GM10266 (cell line): ENCODE data around the gene NDUFB5.

Source experiments
- DNase-seq: peaks from one replicate; pipeline ENCODE4 v3.0.0; 2012; ENCODE audit errors: extremely low spot score
- TF ChIP-seq, protein P1 (sequence below): IDR thresholded peaks from 2 replicates; pipeline ENCODE4 v1.5.1; 2012; ENCODE audit warnings: mild to moderate bottlenecking, low read depth; ENCODE audit not compliant: control insufficient read depth, insufficient read depth; ENCODE audit errors: missing control alignments

Gene NDUFB5

DNA sequence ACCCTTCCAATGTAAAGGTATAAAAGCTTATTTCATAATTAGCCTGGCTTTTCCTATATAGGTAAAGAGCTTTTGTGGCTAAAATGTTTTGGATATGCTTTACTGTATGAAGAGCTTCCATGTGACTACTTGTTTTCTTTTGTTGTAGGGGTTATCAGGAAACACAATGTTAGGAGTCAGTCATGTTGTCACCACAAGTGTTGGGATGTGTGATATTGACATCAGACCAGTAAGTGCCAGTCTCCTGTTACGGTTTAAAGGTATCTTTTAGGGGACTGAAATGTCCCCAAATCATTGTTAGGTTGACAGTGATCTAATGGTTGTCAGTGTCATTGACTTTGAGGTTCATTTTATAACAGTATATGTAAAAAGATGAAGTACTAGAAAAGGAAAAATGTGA lies 23.6 kb upstream of the NDUFB5 start:
- DNase-seq: no peak
- TF ChIP-seq, protein P1, sequence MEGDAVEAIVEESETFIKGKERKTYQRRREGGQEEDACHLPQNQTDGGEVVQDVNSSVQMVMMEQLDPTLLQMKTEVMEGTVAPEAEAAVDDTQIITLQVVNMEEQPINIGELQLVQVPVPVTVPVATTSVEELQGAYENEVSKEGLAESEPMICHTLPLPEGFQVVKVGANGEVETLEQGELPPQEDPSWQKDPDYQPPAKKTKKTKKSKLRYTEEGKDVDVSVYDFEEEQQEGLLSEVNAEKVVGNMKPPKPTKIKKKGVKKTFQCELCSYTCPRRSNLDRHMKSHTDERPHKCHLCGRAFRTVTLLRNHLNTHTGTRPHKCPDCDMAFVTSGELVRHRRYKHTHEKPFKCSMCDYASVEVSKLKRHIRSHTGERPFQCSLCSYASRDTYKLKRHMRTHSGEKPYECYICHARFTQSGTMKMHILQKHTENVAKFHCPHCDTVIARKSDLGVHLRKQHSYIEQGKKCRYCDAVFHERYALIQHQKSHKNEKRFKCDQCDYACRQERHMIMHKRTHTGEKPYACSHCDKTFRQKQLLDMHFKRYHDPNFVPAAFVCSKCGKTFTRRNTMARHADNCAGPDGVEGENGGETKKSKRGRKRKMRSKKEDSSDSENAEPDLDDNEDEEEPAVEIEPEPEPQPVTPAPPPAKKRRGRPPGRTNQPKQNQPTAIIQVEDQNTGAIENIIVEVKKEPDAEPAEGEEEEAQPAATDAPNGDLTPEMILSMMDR: no peak

DNA sequence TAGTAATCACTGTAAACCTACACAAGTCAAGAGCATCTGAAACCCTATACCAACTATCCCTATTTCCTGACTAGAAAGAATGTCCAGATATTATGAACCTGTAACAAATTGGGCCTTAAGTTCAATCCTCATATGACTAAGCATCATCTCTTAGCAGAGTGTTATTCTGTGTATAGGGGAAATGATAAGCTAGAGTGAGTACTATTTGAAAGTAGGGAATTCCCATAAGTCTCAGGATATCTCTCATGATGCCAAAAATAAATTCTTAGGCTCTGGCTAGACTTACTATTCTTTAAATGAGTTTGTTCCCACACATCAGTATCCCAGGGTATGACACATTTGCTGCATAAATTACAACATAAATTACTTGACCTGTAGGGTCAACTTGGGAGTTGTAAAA lies 15.5 kb upstream of the NDUFB5 start:
- TF ChIP-seq, protein P1: no peak

DNA sequence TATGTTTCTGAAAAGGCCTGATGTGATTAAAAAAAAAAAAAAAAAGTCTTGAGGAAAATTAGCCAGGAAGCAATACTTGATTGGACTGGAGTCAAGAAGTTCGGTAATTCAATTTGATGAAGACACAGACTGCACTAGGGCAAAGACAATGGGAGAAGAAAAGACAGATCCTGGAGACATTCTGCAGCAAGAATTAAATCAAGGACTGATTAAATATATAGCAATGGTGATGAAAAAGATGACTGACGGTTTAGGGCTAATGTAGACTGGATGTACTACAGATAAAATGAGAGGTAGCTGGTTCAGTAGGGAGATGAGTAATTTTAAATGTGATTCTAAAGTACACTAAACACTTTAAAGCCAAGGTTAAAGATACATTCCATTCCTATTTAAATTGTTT lies 13.9 kb upstream of the NDUFB5 start:
- DNase-seq: no peak
- TF ChIP-seq, protein P1: no peak

More for the DNA sequence above, 15.5 kb upstream of the NDUFB5 start:
- peak; percentile 27 for DNase-seq

DNA sequence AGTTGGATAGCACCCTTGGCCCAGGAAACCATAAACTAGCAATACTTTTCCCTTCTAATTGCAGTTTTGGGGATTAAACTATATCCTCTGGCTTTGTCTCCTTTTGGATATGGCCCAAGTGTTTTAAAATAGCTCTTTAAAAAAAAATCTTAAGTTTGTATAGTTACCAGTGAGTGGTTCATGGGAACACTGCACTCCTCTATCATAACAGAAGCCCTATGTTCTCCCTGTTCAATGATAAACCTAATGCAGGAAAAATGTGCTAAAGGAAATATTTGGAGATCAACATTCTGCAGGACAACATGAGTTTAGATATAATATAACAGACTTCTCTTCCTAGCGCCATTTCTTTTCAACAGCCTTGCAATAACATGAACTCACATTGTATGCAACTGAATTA lies 13.3 kb upstream of the NDUFB5 start:
- TF ChIP-seq, protein P1: no peak
- no peak for DNase-seq

DNA sequence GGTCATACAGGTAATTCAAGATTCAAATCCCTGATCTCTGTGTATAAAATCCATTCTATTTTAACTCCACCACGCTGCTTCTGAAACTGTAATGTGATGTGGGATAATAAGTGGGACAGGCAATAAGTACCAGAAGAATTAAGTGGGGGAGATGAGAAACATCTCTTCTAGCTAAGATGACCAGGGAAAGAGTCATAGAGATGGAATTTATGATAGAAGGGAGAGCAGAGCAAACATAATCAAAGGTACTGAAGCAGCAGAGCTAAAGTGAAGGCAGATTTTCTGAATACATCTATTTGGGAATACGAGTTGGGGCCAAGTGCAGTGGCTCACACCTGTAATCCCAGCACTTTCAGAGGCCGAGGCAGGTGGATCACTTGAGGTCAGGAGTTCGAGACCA lies 5.1 kb upstream of the NDUFB5 start:
- DNase-seq: no peak
- TF ChIP-seq, protein P1: no peak

DNA sequence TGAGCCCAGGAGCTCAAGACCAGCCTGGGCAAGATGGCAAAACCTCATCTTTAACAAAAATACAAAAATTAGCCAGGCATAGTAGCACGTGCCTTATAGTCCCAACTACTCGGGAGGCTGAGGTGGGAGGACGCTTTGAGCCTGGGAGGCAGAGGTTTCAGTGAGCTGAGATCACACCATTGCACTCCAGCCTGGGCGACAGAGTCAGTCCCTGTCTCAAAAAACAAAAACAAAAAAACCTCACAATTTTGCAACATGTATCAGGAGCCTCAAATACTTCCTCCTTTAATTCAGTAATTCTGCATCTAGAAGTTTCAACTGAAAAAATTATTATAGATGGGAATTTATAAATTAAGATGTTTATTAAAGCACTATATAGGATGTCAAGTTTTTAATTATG lies 1.3 kb upstream of the NDUFB5 start:
- DNase-seq: no peak
- TF ChIP-seq, protein P1: no peak

DNA sequence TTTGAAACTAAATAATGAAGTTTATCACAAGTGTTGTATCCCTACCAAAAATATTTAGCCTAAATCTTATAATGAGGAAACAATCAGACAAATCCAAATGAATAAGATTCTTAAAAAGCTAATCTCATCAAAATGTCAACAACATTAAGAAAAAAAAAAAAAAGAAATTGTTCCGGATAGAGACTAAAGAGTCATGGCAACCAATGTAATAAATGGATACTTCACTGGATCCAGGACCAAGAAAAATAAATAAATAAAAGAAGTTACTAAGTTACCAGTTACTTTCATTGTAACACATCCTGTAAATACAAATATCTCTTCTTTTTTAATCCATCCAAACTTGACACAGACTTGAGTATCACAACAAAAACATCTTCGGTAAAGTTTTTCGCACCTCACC lies 763 bp upstream of the NDUFB5 start:
- no peak for DNase-seq
- TF ChIP-seq, protein P1: no peak
